Measurements from ENCODE around the gene SUGCT.

SUGCT gene

DNA sequence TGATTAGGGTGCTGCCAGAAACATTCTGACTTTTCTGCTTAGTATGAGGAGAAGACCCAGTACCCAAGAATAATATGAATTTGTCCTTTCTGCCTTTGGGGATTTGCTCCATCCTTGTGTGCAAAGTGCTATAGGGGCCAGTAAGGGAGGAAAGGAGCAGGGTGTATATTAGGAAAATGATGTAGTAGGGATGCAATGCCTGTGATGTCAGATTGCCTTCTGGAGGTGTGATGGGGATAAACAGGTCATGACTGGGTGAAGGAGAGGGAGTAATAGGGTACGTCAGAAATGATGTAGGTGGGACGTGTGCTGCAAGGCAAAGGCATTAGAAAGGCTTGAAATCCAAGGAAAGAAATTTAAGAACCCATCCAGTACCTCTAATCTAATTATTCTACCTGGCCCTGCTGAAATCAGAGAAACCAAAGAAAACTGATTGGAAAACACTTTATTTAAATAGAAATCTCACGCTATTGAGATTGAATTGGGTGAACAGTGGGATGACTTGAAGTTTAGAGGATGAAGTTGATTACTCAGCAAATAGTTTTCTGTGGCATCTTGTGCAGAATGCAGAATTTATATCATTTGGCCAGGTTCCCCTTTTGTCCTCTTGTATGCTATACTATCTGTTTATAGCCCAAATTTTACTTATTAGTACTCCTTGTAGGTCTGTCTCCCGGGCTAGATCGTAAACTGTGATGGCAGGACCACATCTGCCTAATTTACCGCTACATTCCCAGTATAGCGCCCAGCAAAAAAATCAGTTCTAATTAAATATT is 503.9 kb downstream of the SUGCT start:
- TF ChIP-seq ZFX (IDR thresholded peaks at IDR 0.05): no peak
- TF ChIP-seq, protein P1, sequence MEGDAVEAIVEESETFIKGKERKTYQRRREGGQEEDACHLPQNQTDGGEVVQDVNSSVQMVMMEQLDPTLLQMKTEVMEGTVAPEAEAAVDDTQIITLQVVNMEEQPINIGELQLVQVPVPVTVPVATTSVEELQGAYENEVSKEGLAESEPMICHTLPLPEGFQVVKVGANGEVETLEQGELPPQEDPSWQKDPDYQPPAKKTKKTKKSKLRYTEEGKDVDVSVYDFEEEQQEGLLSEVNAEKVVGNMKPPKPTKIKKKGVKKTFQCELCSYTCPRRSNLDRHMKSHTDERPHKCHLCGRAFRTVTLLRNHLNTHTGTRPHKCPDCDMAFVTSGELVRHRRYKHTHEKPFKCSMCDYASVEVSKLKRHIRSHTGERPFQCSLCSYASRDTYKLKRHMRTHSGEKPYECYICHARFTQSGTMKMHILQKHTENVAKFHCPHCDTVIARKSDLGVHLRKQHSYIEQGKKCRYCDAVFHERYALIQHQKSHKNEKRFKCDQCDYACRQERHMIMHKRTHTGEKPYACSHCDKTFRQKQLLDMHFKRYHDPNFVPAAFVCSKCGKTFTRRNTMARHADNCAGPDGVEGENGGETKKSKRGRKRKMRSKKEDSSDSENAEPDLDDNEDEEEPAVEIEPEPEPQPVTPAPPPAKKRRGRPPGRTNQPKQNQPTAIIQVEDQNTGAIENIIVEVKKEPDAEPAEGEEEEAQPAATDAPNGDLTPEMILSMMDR (conservative IDR thresholded peaks at IDR 0.05): no peak
- no peak overlapping the region for H3K27ac ChIP-seq

DNA sequence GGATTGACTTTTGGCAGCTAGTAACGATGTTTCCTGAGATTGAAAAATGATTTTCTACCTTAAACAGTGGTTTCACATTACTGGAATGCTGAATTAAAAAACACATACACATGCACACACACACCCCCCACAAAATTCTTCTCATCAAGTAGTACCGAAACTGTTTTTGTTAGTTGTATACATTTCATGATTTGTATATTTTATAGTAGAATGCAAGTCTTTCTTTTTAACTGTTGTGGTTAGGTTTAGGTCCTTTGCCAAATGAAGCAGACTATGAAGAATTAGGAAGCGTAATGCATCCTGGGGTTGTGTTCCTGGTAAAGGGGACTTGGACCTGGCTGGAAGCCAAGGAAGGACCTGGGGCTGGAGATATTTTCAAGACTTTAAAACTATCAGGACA is 505.8 kb downstream of the SUGCT start:
- TF ChIP-seq, protein P1 (conservative IDR thresholded peaks at IDR 0.05): no peak
- no peak for TF ChIP-seq ZFX (IDR thresholded peaks at IDR 0.05)
- H3K27ac ChIP-seq: no peak overlapping the region

DNA sequence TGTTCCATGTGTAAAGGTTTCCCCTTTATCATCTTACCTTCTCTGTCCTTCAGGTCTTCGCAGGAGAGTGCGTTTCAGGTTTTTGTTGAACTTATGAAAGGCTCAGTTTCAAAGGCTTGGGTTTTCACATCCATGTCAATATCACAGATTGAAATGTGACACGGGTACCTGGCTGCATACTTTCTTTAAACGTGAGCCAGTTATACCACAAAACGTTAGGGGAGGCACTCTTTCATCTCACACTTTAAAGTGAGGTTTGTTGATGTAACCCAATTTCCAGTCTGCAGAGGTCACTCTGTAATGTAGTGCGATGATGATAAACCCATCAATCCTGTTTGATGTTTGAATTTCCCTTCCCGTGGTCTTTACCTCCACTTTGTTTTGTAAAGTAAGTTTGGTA is 506.9 kb downstream of the SUGCT start:
- TF ChIP-seq ZFX (IDR thresholded peaks at IDR 0.05): no peak
- TF ChIP-seq, protein P1 (conservative IDR thresholded peaks at IDR 0.05): no peak
- H3K27ac ChIP-seq: no peak overlapping the region

DNA sequence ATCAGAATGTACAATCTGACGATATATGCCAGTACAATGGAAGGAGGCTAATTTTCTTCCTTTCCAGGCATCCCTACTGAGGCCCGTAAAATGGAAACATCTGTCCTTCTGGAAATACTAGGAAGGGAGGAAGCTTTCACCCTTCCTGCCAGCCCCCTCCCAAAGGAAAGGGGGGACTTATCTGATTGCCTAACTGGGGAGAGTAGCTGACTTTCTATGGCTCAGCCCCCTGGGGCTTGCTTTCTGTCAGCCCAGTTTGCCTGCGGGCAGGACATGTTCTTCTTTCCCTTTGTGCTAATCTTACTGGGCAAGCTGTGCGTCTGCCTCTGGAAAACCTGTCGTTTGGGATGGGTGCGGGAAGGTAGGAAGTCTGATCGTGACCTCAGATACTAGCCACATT is 508.9 kb downstream of the SUGCT start:
- H3K27ac ChIP-seq: no peak overlapping the region
- TF ChIP-seq, protein P1 (conservative IDR thresholded peaks at IDR 0.05): no peak
- TF ChIP-seq ZFX (IDR thresholded peaks at IDR 0.05): no peak

DNA sequence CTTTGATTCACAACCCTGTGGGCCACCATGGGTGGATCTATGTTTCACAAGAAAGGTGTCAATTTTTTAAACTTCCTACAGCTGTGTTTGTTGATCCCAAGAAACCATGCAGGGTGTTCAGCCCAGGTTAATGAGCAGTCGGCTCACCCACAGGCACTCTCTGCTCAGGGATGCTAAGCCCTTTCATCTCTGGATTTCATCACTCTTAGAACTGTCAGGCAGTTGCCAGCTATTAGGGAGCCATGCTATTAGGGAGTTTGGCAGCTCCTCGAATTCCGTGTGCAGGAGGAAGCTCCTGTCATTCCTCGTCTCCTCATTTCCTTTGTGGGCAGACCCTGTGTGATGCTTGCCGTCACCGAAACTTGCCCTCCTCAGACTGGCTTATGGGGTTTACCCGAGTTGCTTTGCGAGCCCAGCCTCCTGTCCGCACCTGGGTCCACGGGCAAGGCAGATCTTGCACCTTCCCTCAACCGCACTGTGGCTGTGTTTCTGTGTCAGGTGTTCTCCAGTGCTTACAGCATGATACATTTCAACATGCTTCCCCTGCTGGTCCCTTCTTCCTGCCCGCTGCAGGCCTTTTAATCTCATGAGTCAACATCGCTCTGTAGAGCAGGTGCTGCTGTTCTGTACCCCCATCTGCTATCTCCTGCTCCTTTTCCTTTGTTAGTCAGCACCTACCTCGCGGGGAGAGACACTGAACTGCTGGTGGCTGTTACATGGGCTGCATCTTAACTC is 509.8 kb downstream of the SUGCT start:
- TF ChIP-seq ZFX (IDR thresholded peaks at IDR 0.05): no peak
- TF ChIP-seq, protein P1 (conservative IDR thresholded peaks at IDR 0.05): no peak
- H3K27ac ChIP-seq: no peak overlapping the region

DNA sequence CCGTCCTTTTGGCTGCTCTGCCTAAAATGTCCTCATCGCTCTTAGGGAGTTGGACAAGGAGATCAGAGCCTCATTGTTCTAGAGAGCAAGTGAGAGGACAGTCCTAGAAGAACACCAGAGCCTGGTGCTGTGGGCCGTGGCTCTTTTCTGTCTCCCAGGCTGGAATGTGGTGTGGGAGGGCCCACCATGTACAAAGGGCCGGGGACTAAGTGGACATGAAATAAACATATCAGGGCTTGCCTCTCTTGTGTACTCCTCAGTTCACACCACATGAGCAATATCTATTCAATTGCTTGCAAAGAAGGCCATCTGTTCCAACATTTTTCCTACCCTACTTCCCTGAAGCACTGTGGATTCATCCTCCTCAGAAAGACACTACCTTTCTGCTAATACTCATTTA is 510.4 kb downstream of the SUGCT start:
- TF ChIP-seq, protein P1 (conservative IDR thresholded peaks at IDR 0.05): no peak
- no peak for TF ChIP-seq ZFX (IDR thresholded peaks at IDR 0.05)
- no peak overlapping the region for H3K27ac ChIP-seq

DNA sequence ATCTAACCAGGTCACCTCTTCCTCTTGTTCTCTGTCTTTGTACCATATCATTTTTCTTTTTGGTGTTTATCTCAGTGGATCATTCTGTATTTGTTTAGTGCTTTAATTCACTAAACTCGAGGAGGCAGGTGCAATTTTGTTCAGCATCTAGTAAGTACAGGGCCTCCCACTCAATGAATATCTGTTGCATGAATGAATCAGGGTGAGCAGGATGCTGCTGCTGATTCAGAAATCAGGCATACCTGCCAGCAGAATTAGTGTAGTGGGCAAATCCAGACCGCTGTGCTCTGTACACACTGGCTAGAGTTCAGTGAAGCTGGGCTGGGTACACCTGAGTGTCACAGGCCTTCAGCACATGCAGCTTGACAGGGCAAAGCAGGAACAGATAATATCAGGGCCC is 511.9 kb downstream of the SUGCT start:
- no peak overlapping the region for H3K27ac ChIP-seq
- no peak for TF ChIP-seq ZFX (IDR thresholded peaks at IDR 0.05)
- TF ChIP-seq, protein P1 (conservative IDR thresholded peaks at IDR 0.05): no peak

All from C4-2B (cell line).